Hepatocyte (in vitro differentiated cells): ENCODE results near the gene PRKAA1. TPM values are rescaled to one million over a fixed set of nuclear protein-coding genes. Genes with fewer than 3 reads are reported as not detected.

Experiments used
- DNase-seq: peaks from one replicate; pipeline ENCODE4 v3.0.0-alpha.2; 2016; ENCODE audit warnings: low spot score
- H2AFZ ChIP-seq: fragments of 200-600 bp; sonication (generic); 2 replicates; pipeline ENCODE4 v1.6.0; 2016; ENCODE audit warnings: antibody characterized with exemption, mild to moderate bottlenecking
- H3K27ac ChIP-seq: fragments of 200-600 bp; sonication (generic); 2 replicates; pipeline ENCODE4 v1.5.1; 2016; ENCODE audit warnings: mild to moderate bottlenecking
- H3K27me3 ChIP-seq: fragments of 200-600 bp; sonication (generic); 2 replicates; pipeline ENCODE4 v1.6.1; 2016
- H3K36me3 ChIP-seq: fragments of 200-600 bp; sonication (generic); replicated peaks from 2 replicates; pipeline ENCODE4 v1.5.1; 2016; ENCODE audit warnings: low read depth; ENCODE audit not compliant: insufficient read depth
- H3K4me1 ChIP-seq: fragments of 200-600 bp; sonication (generic); 2 replicates; pipeline ENCODE4 v1.5.1; 2016; ENCODE audit warnings: mild to moderate bottlenecking, moderate library complexity; ENCODE audit not compliant: insufficient read depth
- H3K4me2 ChIP-seq: fragments of 200-600 bp; sonication (generic); 2 replicates; pipeline ENCODE4 v1.6.0; 2016
- H3K4me3 ChIP-seq: fragments of 200-600 bp; sonication (generic); 2 replicates; pipeline ENCODE4 v1.5.1; 2016; ENCODE audit warnings: mild to moderate bottlenecking
- H3K79me2 ChIP-seq: fragments of 200-600 bp; sonication (generic); 2 replicates; pipeline ENCODE4 v1.6.0; 2017; ENCODE audit warnings: mild to moderate bottlenecking
- H3K9me2 ChIP-seq: fragments of 200-600 bp; sonication (generic); replicated peaks from 2 replicates; pipeline ENCODE4 v1.6.0; 2017; ENCODE audit warnings: mild to moderate bottlenecking; ENCODE audit not compliant: insufficient read depth
- H3K9me3 ChIP-seq: fragments of 200-600 bp; sonication (generic); 2 replicates; pipeline ENCODE4 v1.5.1; 2016; ENCODE audit warnings: low read depth, mild to moderate bottlenecking
- H4K20me1 ChIP-seq: fragments of 200-600 bp; sonication (generic); 2 replicates; pipeline ENCODE4 v1.6.0; 2016; ENCODE audit warnings: mild to moderate bottlenecking; ENCODE audit not compliant: insufficient read depth, poor library complexity, severe bottlenecking
- EZH2 ChIP-seq: fragments of 200-600 bp; sonication (generic); IDR thresholded peaks from 2 replicates; pipeline ENCODE4 v1.6.1; 2016; ENCODE audit warnings: antibody characterized with exemption, mild to moderate bottlenecking, borderline replicate concordance
- EZH2phosphoT487 ChIP-seq: fragments of 200-600 bp; sonication (generic); IDR thresholded peaks from one replicate; pipeline ENCODE4 v1.6.1; 2018; ENCODE audit warnings: antibody characterized with exemption, mild to moderate bottlenecking, low read depth, moderate library complexity; ENCODE audit not compliant: unreplicated experiment, severe bottlenecking
- WGBS: methylation state at CpG from one replicate; pipeline ENCODE4 v1.1.6; 2016; ENCODE audit warnings: low lambda C conversion rate; ENCODE audit errors: missing lambda C conversion rate; 5-methylcytosine and 5-hydroxymethylcytosine counted together
- polyA plus RNA-seq: library from polyadenylated mRNA; unstranded; fragments of >200 nt; fragmentation: Nextera tagmentation; extraction: Ambion mirVana; gene quantifications from 2 replicates; pipeline ENCODE4 v1.2.1, GENCODE V29; 2016
- total RNA-seq: library from RNA; depleted of rRNA; stranded (reverse); fragments of >200 nt; gene quantifications from 2 replicates; pipeline ENCODE4 v1.2.3, GENCODE V29; 2014
- TF ChIP-seq, protein P1 (sequence below): fragments of 200-600 bp; sonication (generic); IDR thresholded peaks from 2 replicates; pipeline ENCODE4 v1.5.1; 2016; ENCODE audit warnings: antibody characterized with exemption, mild to moderate bottlenecking; ENCODE audit not compliant: poor library complexity

Gene PRKAA1
- total and polyA plus RNA-seq, 2 experiments from 2014 or later = 25.7 to 90.4 TPM

DNA sequence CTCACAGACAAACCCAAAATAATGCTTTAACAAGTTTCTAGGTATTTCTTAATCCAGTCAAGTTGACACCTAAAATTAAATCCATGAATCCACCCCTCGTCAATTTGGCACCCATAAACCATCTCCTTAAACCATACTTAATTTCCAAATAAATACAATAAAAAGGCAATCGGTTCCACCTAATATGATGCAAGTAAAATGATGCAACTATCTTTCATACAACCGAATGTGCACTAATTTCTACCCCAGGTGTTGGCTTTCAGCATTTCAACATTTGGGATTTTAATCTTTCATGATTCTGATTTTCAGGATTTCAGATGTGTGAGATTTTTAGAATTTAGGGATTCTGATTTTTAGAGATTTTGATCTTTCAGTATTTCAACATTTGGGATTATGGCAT lies 17.3 kb downstream of the PRKAA1 start:
- Histone ChIP-seq H2AFZ (no peak overlapping the region), H3K27me3 (no peaks in the 10 kb centered on the region), H3K36me3 (no peaks in the 10 kb centered on the region), H3K4me2 (no peak overlapping the region), H3K9me3 (no peaks in the 10 kb centered on the region), H3K27ac (no peak overlapping the region), H3K4me1 (peaks cover 29% of the 10 kb centered on the region), H3K4me3 (no peak overlapping the region), H3K79me2 (peaks cover 96% of the 10 kb centered on the region), H3K9me2 (no peaks in the 10 kb centered on the region), H4K20me1 (peaks cover 25% of the 10 kb centered on the region)
- WGBS = 94% methylated on average over 3 of the region's 3 CpGs
- no peak for DNase-seq
- TF ChIP-seq EZH2phosphoT487 (no peak), EZH2 (no peak)
- TF ChIP-seq, protein P1, sequence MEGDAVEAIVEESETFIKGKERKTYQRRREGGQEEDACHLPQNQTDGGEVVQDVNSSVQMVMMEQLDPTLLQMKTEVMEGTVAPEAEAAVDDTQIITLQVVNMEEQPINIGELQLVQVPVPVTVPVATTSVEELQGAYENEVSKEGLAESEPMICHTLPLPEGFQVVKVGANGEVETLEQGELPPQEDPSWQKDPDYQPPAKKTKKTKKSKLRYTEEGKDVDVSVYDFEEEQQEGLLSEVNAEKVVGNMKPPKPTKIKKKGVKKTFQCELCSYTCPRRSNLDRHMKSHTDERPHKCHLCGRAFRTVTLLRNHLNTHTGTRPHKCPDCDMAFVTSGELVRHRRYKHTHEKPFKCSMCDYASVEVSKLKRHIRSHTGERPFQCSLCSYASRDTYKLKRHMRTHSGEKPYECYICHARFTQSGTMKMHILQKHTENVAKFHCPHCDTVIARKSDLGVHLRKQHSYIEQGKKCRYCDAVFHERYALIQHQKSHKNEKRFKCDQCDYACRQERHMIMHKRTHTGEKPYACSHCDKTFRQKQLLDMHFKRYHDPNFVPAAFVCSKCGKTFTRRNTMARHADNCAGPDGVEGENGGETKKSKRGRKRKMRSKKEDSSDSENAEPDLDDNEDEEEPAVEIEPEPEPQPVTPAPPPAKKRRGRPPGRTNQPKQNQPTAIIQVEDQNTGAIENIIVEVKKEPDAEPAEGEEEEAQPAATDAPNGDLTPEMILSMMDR = no peak

DNA sequence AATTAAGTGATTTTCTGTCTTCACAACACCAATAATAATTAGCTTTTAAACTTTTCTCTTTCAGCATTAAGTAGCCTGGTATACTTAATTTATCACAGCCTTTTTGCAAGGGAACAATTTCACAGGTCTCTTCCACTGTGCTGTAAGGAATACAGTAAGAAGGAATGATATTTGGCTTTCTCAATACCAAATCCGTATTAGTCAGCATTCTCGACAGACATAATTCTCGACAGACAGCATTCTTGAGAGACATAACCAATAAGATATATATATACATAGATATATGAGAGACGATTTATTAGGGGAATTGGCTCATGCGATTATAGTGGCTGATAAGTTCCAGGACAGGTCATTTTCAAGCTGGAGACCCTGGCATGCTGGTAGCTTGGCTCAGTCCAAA lies 18.0 kb downstream of the PRKAA1 start:
- no peak overlapping the region for H3K27ac ChIP-seq
- no peak for DNase-seq
- 89% methylated on average over 5 of the region's 5 CpGs for WGBS
- no peaks in the 10 kb centered on the region for H3K9me3 ChIP-seq
- H3K36me3 ChIP-seq = no peaks in the 10 kb centered on the region
- H3K9me2 ChIP-seq = no peaks in the 10 kb centered on the region
- no peak overlapping the region for H2AFZ ChIP-seq
- no peaks in the 10 kb centered on the region for H3K27me3 ChIP-seq
- peaks cover 92% of the 10 kb centered on the region for H3K79me2 ChIP-seq
- no peak overlapping the region for H3K4me2 ChIP-seq
- TF ChIP-seq EZH2 (no peak), EZH2phosphoT487 (no peak)
- TF ChIP-seq, protein P1 = no peak
- peaks cover 25% of the 10 kb centered on the region for H4K20me1 ChIP-seq
- no peak overlapping the region for H3K4me3 ChIP-seq
- H3K4me1 ChIP-seq = peaks cover 33% of the 10 kb centered on the region

DNA sequence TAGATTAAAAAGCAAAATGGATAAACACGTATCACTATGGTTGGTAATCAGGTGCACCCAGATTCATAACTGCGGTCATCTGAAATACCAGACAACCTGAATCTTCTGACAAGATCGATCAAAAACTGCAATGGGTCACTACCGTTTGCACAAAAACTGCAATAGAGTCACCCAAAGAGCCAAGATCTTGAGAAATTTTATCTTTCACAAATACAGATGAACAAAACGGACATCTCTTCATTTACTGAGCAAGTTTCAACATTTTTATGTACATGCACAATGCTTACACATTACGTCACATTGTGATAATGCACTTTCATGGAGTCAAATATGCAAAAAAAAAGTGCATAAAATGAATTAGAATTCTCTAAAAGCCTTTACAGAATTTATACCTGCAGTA lies 18.6 kb downstream of the PRKAA1 start:
- no peaks in the 10 kb centered on the region for H3K27me3 ChIP-seq

More for the DNA sequence above, 18.6 kb downstream of the PRKAA1 start:
- Histone ChIP-seq H4K20me1 (peaks cover 25% of the 10 kb centered on the region), H3K4me1 (peaks cover 29% of the 10 kb centered on the region), H3K9me3 (no peaks in the 10 kb centered on the region), H3K27ac (no peak overlapping the region), H3K4me2 (no peak overlapping the region), H2AFZ (no peak overlapping the region), H3K4me3 (no peak overlapping the region), H3K79me2 (peaks cover 86% of the 10 kb centered on the region), H3K9me2 (no peaks in the 10 kb centered on the region), H3K36me3 (no peaks in the 10 kb centered on the region)
- DNase-seq = no peak
- WGBS = 89% methylated on average over 6 of the region's 6 CpGs
- no peak for TF ChIP-seq EZH2phosphoT487
- no peak for TF ChIP-seq EZH2
- TF ChIP-seq, protein P1 = no peak
